PFSK-1 (cell line): ENCODE data around the gene LSM12.

Source experiments
- FOXP2 ChIP-seq: optimal IDR thresholded peaks from 2 replicates; pipeline ENCODE3; 2011; ENCODE audit warnings: borderline replicate concordance, control low read depth, inconsistent platforms; ENCODE audit not compliant: insufficient read depth; ENCODE audit errors: extremely low read length, extremely low read depth
- POLR2AphosphoS5 ChIP-seq: IDR thresholded peaks from 2 replicates; pipeline ENCODE4 v1.6.1; 2012; ENCODE audit warnings: low read depth, mild to moderate bottlenecking, control low read depth, low read length, moderate library complexity
- REST ChIP-seq, 2 experiments: IDR thresholded peaks; 2 replicates each; pipeline versions ENCODE4 v1.6.1 to v1.8.0; 2011 to 2012; ENCODE audit warnings: low read depth in 2 of 2, low read length in 2 of 2, control low read depth in 1 of 2, inconsistent platforms in 1 of 2, mild to moderate bottlenecking in 1 of 2, moderate library complexity in 1 of 2; ENCODE audit not compliant: insufficient read depth in 1 of 2
- SIN3A ChIP-seq: IDR thresholded peaks from 2 replicates; pipeline ENCODE4 v1.6.1; 2012; ENCODE audit warnings: mild to moderate bottlenecking, low read length, moderate library complexity, borderline replicate concordance; ENCODE audit not compliant: insufficient read depth
- TAF1 ChIP-seq: IDR thresholded peaks from 2 replicates; pipeline ENCODE4 v1.6.1; 2012; ENCODE audit warnings: low read length, control low read depth, borderline replicate concordance; ENCODE audit not compliant: insufficient read depth

LSM12 gene

GRCh38 chr17:44007346-44008204 lies 58.9 kb downstream of the LSM12 start:
- no peak for TF ChIP-seq REST (IDR thresholded peaks at IDR 0.05; ENCODE audit: insufficient read depth in 1 of 2, low read depth in 2 of 2, low read length in 2 of 2)
- 0 out of 2 replicates have a peak, but pooled peaks have one; percentile 11 for TF ChIP-seq TAF1

GRCh38 chr17:44006598-44007345 lies 59.7 kb downstream of the LSM12 start:
- TF ChIP-seq SIN3A (peak; percentile 69; the same call in 1 of the 2 replicates), POLR2AphosphoS5 (peak; percentile 26; the same call in 1 of the 2 replicates), REST (IDR thresholded peaks at IDR 0.05; ENCODE audit: insufficient read depth in 1 of 2, low read depth in 2 of 2, low read length in 2 of 2) (no peak), TAF1 (no peak), FOXP2 (peak; percentile 38)

GRCh38 chr17:44006272-44006597 lies 60.2 kb downstream of the LSM12 start:
- TF ChIP-seq FOXP2 (no peak), TAF1 (no peak), SIN3A (no peak), POLR2AphosphoS5 (no peak), REST (IDR thresholded peaks at IDR 0.05; ENCODE audit: insufficient read depth in 1 of 2, low read depth in 2 of 2, low read length in 2 of 2) (no peak)

GRCh38 chr17:44005527-44006271 lies 60.8 kb downstream of the LSM12 start:
- TF ChIP-seq TAF1: no peak
- no peak for TF ChIP-seq POLR2AphosphoS5
- TF ChIP-seq SIN3A: no peak
- no peak for TF ChIP-seq REST (IDR thresholded peaks at IDR 0.05; ENCODE audit: insufficient read depth in 1 of 2, low read depth in 2 of 2, low read length in 2 of 2)
- no peak for TF ChIP-seq FOXP2
